ENCODE data around the gene OXER1.

GRCh38 chr2:42795275-42795674 is 31.3 kb upstream of the OXER1 start:
- TF ChIP-seq CTCF (IDR thresholded peaks at IDR 0.05; ENCODE audit: low read depth, low read length) = no peak
- no peak for TF ChIP-seq POLR2A (IDR thresholded peaks at IDR 0.05; ENCODE audit: extremely low read depth, insufficient read length)
- TF ChIP-seq MYC (IDR thresholded peaks at IDR 0.05; ENCODE audit: low read depth, low read length) = no peak
- TF ChIP-seq, protein P1, sequence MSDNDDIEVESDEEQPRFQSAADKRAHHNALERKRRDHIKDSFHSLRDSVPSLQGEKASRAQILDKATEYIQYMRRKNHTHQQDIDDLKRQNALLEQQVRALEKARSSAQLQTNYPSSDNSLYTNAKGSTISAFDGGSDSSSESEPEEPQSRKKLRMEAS (IDR thresholded peaks at IDR 0.05; ENCODE audit: low read depth, low read length) = no peak

Data from NB4 (cell line).